IMR-90 (cell line): ENCODE data around the gene FOSL1. TPM values are rescaled to one million over a fixed set of nuclear protein-coding genes. Genes with fewer than 3 reads are reported as not detected.

Experiments
- ATAC-seq: fragments of 200-7000 bp; cut with Tn5 transposase; 2 replicates; pipeline ENCODE4 v1.9.1; 2020; ENCODE audit warnings: low read depth, mild to moderate bottlenecking, moderate library complexity
- BruUV-seq: library from RNA; stranded (reverse); fragments of 400-500 nt; replicated peaks from 2 replicates; lab custom pipeline; 2021; lab: Mats Ljungman, UMichigan
- CTCF ChIA-PET: fragments of 300-600 bp; formaldehyde crosslinking; extraction: SDS; loops from one replicate; lab custom pipeline; 2021; ENCODE audit warnings: antibody characterized with exemption; lab: Yijun Ruan, JAX
- POLR2A ChIA-PET: fragments of 300-600 bp; sonication (Branson Sonifier 250); formaldehyde crosslinking; loops from one replicate; lab custom pipeline; 2022; ENCODE audit warnings: antibody characterized with exemption; ENCODE audit not compliant: unreplicated experiment; lab: Charles Lee
- DNase-seq: peaks from one replicate; pipeline ENCODE4 v3.0.0; 2013
- H2AFZ ChIP-seq: replicated peaks from 2 replicates; pipeline ENCODE3; 2013; ENCODE audit warnings: low read length, mild to moderate bottlenecking; ENCODE audit not compliant: poor library complexity
- H2AK5ac ChIP-seq: 2 replicates; pipeline ENCODE4 v1.6.1; 2013; ENCODE audit warnings: low read depth, low read length, inconsistent platforms
- H2AK9ac ChIP-seq: replicated peaks from 2 replicates; pipeline ENCODE3; 2013; ENCODE audit warnings: mild to moderate bottlenecking, low read depth, low read length, moderate library complexity; ENCODE audit not compliant: poor library complexity
- H2BK120ac ChIP-seq: 2 replicates; pipeline ENCODE4 v1.6.1; 2013; ENCODE audit warnings: low read depth, low read length, inconsistent platforms
- H2BK15ac ChIP-seq: 3 replicates; pipeline ENCODE4 v1.6.1; 2013; ENCODE audit warnings: low read depth, low read length, inconsistent platforms
- H2BK20ac ChIP-seq: 2 replicates; pipeline ENCODE4 v1.6.1; 2013; ENCODE audit warnings: low read depth, mild to moderate bottlenecking, inconsistent platforms, low read length, moderate library complexity
- H2BK5ac ChIP-seq: 2 replicates; pipeline ENCODE4 v1.6.1; 2013; ENCODE audit warnings: mild to moderate bottlenecking, low read depth, low read length, inconsistent platforms; ENCODE audit not compliant: poor library complexity, severe bottlenecking
- H3K14ac ChIP-seq: replicated peaks from 2 replicates; pipeline ENCODE4 v1.6.1; 2013; ENCODE audit warnings: low read depth, low read length, inconsistent platforms
- H3K18ac ChIP-seq: 2 replicates; pipeline ENCODE4 v1.6.1; 2013; ENCODE audit warnings: low read depth, low read length, control low read depth
- H3K23ac ChIP-seq: 2 replicates; pipeline ENCODE4 v1.6.1; 2013; ENCODE audit warnings: low read depth, low read length, inconsistent platforms
- H3K27ac ChIP-seq: 2 replicates; pipeline ENCODE4 v1.5.1; 2013; ENCODE audit warnings: mild to moderate bottlenecking, control low read depth, low read length; ENCODE audit not compliant: insufficient read depth
- H3K27me3 ChIP-seq: 2 replicates; pipeline ENCODE4 v1.6.1; 2013; ENCODE audit warnings: low read length; ENCODE audit not compliant: control insufficient read depth, insufficient read depth
- H3K36me3 ChIP-seq: 2 replicates; pipeline ENCODE4 v1.6.1; 2013; ENCODE audit warnings: low read length, mixed read lengths; ENCODE audit not compliant: control insufficient read depth, insufficient read depth
- H3K4ac ChIP-seq: 2 replicates; pipeline ENCODE4 v1.6.1; 2013; ENCODE audit warnings: low read depth, low read length, inconsistent platforms
- H3K4me1 ChIP-seq: 2 replicates; pipeline ENCODE4 v1.6.1; 2013; ENCODE audit warnings: low read length, mixed read lengths; ENCODE audit not compliant: control insufficient read depth, insufficient read depth
- H3K4me2 ChIP-seq: 2 replicates; pipeline ENCODE4 v1.6.1; 2013; ENCODE audit warnings: low read depth, mild to moderate bottlenecking, control low read depth, low read length, moderate library complexity
- H3K4me3 ChIP-seq: 2 replicates; pipeline ENCODE4 v1.5.1; 2013; ENCODE audit warnings: low read depth, mild to moderate bottlenecking, control low read depth, low read length, moderate library complexity; ENCODE audit not compliant: insufficient read depth
- H3K56ac ChIP-seq: 2 replicates; pipeline ENCODE4 v1.6.1; 2013; ENCODE audit warnings: low read length, inconsistent platforms; ENCODE audit not compliant: insufficient read depth; ENCODE audit errors: extremely low read depth
- H3K79me1 ChIP-seq, 2 experiments: 2 replicates each; pipeline ENCODE4 v1.6.1; 2013; ENCODE audit warnings: low read length in 2 of 2, inconsistent platforms in 1 of 2, low read depth in 1 of 2
- H3K9ac ChIP-seq: 2 replicates; pipeline ENCODE4 v1.6.1; 2013; ENCODE audit warnings: low read depth, low read length, control low read depth
- H3K9me1 ChIP-seq: 2 replicates; pipeline ENCODE4 v1.6.1; 2013; ENCODE audit warnings: low read length, inconsistent platforms; ENCODE audit not compliant: insufficient read depth
- H3K9me3 ChIP-seq: 2 replicates; pipeline ENCODE4 v1.6.1; 2013; ENCODE audit warnings: low read length; ENCODE audit not compliant: control insufficient read depth, insufficient read depth
- H4K20me1 ChIP-seq: 2 replicates; pipeline ENCODE4 v1.6.1; 2013; ENCODE audit warnings: low read length, inconsistent platforms; ENCODE audit not compliant: insufficient read depth
- H4K5ac ChIP-seq: 2 replicates; pipeline ENCODE4 v1.6.1; 2013; ENCODE audit warnings: mild to moderate bottlenecking, low read depth, low read length, control low read depth
- H4K8ac ChIP-seq, 2 experiments: 2 replicates each; pipeline ENCODE4 v1.6.1; 2013; ENCODE audit warnings: low read depth in 2 of 2, low read length in 2 of 2, control low read depth in 1 of 2, inconsistent platforms in 1 of 2
- H4K91ac ChIP-seq: 2 replicates; pipeline ENCODE4 v1.6.1; 2013; ENCODE audit warnings: low read depth, low read length, inconsistent platforms; ENCODE audit not compliant: insufficient read depth
- BHLHE40 ChIP-seq: fragments of 150-350 bp; IDR thresholded peaks from 2 replicates; pipeline ENCODE4 v1.6.1; 2016; ENCODE audit warnings: mild to moderate bottlenecking, low read depth, low read length
- MXI1 ChIP-seq: IDR thresholded peaks from 2 replicates; pipeline ENCODE4 v1.6.1; 2012; ENCODE audit warnings: low read depth, mild to moderate bottlenecking, low read length, moderate library complexity, borderline replicate concordance
- POLR2A ChIP-seq: IDR thresholded peaks from 2 replicates; pipeline ENCODE4 v1.6.1; 2012; ENCODE audit warnings: mild to moderate bottlenecking, low read depth, low read length
- SMC3 ChIP-seq: fragments of 150-350 bp; IDR thresholded peaks from 2 replicates; pipeline ENCODE4 v1.6.1; 2016; ENCODE audit warnings: low read depth, mild to moderate bottlenecking, antibody characterized with exemption, low read length, moderate library complexity
- WGBS, 2 experiments: methylation state at CpG; one replicate each; pipeline versions ENCODE4 v1.1.5 to v1.1.7; 2013; ENCODE audit warnings: missing lambda C conversion rate in 2 of 2; ENCODE audit not compliant: insufficient read length in 1 of 2; ENCODE audit errors: extremely low coverage in 2 of 2; 5-methylcytosine and 5-hydroxymethylcytosine counted together
- dilution Hi-C: fragments of 300-500 bp; cut with HindIII; formaldehyde crosslinking; loops from one replicate; pipeline ENCODE4 v1.14.3; 2018; ENCODE audit warnings: low sequenced_read_pairs; ENCODE audit not compliant: unreplicated experiment
- in situ Hi-C: fragments of 300-500 bp; cut with MboI; formaldehyde crosslinking; loops from 3 replicates; pipeline ENCODE4 v1.14.3; 2019; ENCODE audit warnings: low sequenced_read_pairs, inconsistent platforms, mixed read lengths
- intact Hi-C: fragments of 100-400 bp; cut with micrococcal nuclease; formaldehyde crosslinking; loops from 2 replicates; pipeline ENCODE4 v1.10.0; 2022
- polyA plus RNA-seq, 3 experiments: library from polyadenylated mRNA; depleted of rRNA; stranded (reverse); fragments of >200 nt; gene quantifications; 2 replicates each; pipeline ENCODE4 v1.2.3, GENCODE V29; 2012; ENCODE audit warnings: low replicate concordance in 1 of 3
- total RNA-seq: library from RNA; depleted of rRNA; stranded (reverse); fragments of >200 nt; gene quantifications from 2 replicates; pipeline ENCODE4 v1.2.3, GENCODE V29; 2012

The FOSL1 gene
- total and polyA plus RNA-seq, 2 of the 4 experiments (the other 2 are of a cell fraction) = 17.2 to 107 TPM

GRCh38 chr11:65844231-65844872 is 55.8 kb downstream of the FOSL1 start:
- no TSS peak for BruUV-seq
- DNase-seq = no peak
- H3K9ac ChIP-seq = no peak overlapping the region
- no peaks in the 10 kb centered on the region for H3K4me1 ChIP-seq
- in situ Hi-C loops (no loop called here), intact Hi-C loops (no loop called here), dilution Hi-C loops (no loop called here)
- no peaks in the 10 kb centered on the region for H4K20me1 ChIP-seq
- ChIA-PET CTCF (no interaction called here), POLR2A (no interaction called here)
- H3K56ac ChIP-seq = no peak overlapping the region
- no peaks in the 10 kb centered on the region for H3K27me3 ChIP-seq
- no peak overlapping the region for H2BK5ac ChIP-seq
- H3K36me3 ChIP-seq = no peaks in the 10 kb centered on the region
- no peak overlapping the region for H2BK120ac ChIP-seq
- no peak overlapping the region for H3K27ac ChIP-seq
- H2BK20ac ChIP-seq = no peak overlapping the region
- H3K4me3 ChIP-seq = no peak overlapping the region
- no peak overlapping the region for H4K8ac ChIP-seq
- H3K9me3 ChIP-seq = no peaks in the 10 kb centered on the region
- no peak overlapping the region for H4K91ac ChIP-seq
- H2AK9ac ChIP-seq = no peak overlapping the region
- no peak overlapping the region for H2AFZ ChIP-seq
- no peak overlapping the region for H3K23ac ChIP-seq
- no peak overlapping the region for H3K14ac ChIP-seq
- H2AK5ac ChIP-seq = no peak overlapping the region
- no peaks in the 10 kb centered on the region for H3K9me1 ChIP-seq
- no peak overlapping the region for H2BK15ac ChIP-seq
- no peak overlapping the region for H4K5ac ChIP-seq
- TF ChIP-seq SMC3 (no peak), MXI1 (no peak), POLR2A (no peak), BHLHE40 (no peak)
- no peak overlapping the region for H3K4me2 ChIP-seq
- no peaks in the 10 kb centered on the region for H3K79me1 ChIP-seq
- no peak overlapping the region for H3K4ac ChIP-seq
- WGBS, 2 experiments = 100% methylated on average over 2 of the region's 10 CpGs; no CpG with 5 or more reads in 1 of the 2 experiments
- H3K18ac ChIP-seq = no peak overlapping the region
- ATAC-seq = no peak
